Lower leg skin (tissue), 4 donors: ENCODE measurements around the gene SPATA31A5. TPM values are rescaled to one million over a fixed set of nuclear protein-coding genes. Genes with fewer than 3 reads are reported as not detected.
"Not testable (repeated sequence)": the region's sequence is repeated elsewhere in the genome, so short reads cannot be mapped to it uniquely, and the experiment has no call there.

Experiments used
- DNase-seq, 2 donors: peaks; one replicate each; pipeline ENCODE4 v3.0.0-alpha.2; 2019; ENCODE audit warnings: low spot score in 2 of 2
- H3K4me3 ChIP-seq: fragments of 200-600 bp; sonication (generic); 2 replicates; pipeline ENCODE4 v1.5.1; 2017; ENCODE audit warnings: mild to moderate bottlenecking, low read depth; ENCODE audit not compliant: poor library complexity, severe bottlenecking
- WGBS, 2 donors: methylation state at CpG; one replicate each; pipeline ENCODE4 v1.1.5; 2018; 5-methylcytosine and 5-hydroxymethylcytosine counted together
- intact Hi-C: fragments of 100-400 bp; cut with DNase I; formaldehyde crosslinking; loops from one replicate; pipeline ENCODE4 v1.15.0; 2023; ENCODE audit warnings: low total_unique reads
- total RNA-seq, 4 donors: library from RNA; depleted of rRNA; stranded (reverse); fragments of >200 nt; gene quantifications; one replicate each; pipeline ENCODE4 v1.1.0, GENCODE V29; 2016

The SPATA31A5 gene
- total RNA-seq, result not detected

GRCh38 chr9:60914107-60914506 lies at the start of gene SPATA31A5:
Gene SPATA31A5, plus strand, starts transcription at chr9:60914407. Its CDS starts 29 bp downstream, at chr9:60914436.
- H3K4me3 ChIP-seq, intact Hi-C loops, DNase-seq: not testable (repeated sequence)
- WGBS, 2 donors, result no CpG with 5 or more reads among the region's 7 CpGs

DNA sequence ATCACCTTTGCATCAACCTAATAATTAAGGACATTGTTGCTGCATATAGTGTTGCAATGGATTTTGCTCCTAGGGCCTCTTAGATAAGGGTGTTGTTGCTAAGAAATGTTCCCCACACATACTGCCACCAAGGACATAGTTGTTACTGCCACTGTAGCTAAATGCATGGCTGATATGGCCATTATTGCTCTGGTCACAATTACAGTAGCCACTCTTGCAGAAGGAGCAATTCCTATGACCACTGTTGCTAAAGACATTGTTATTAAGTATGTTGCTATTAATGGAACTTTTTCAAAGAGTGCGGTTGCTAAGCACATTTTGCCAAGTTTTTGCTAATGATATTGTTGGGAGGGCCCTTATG lies 48.8 kb downstream of the SPATA31A5 start:
- WGBS, 2 donors, result no CpG with 5 or more reads among the region's 1 CpG
- DNase-seq, intact Hi-C loops, H3K4me3 ChIP-seq: not testable (repeated sequence)

DNA sequence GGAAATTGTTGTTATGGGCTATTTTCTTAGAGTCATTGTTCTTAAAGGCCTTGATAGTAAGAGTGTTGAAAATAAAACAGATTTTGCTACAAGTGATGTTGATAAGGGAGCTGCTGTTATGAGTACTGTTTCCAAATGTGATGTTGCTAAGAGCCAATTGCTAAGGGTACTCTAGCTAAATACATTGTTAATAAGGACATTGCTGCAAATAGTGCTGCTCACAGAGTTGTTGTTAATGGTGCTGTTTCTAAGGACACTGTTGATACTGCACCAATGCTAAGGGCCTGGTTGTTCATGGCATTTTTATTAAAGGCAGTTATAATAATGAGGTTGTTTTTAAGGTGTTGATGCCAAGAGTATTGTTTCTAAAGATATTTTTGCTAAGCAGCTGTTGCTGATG lies 52.2 kb downstream of the SPATA31A5 start:
- H3K4me3 ChIP-seq, intact Hi-C loops, DNase-seq: not testable (repeated sequence)
